ENCODE measurements around the gene ISCA2.

Gene ISCA2

GRCh38 chr14:74501135-74501614 is 7.6 kb downstream of the ISCA2 start:
- DNase-seq (ENCODE audit: low spot score) = no peak
- ChIA-PET CTCF (interaction anchor here (0.6 to 0.7 kb wide), 2 partner anchors 66 to 437 kb away, joined by 3 to 4 read pairs; no protein-coding TSS in a partner anchor), POLR2A (ENCODE audit: low non-redundant PET) (no interaction called here)
- TF ChIP-seq CTCF (conservative IDR thresholded peaks at IDR 0.05; ENCODE audit: low read depth) = peak; percentile 21
- H3K27ac ChIP-seq = peak overlapping the region; percentile 51

- ChIA-PET POLR2A (ENCODE audit: low non-redundant PET) (no interaction called here), CTCF (interaction anchor here (0.7 kb wide), 1 partner anchor 65 kb away, joined by 3 read pairs; no protein-coding TSS in a partner anchor)
- no peak for DNase-seq (ENCODE audit: low spot score)
- TF ChIP-seq CTCF (conservative IDR thresholded peaks at IDR 0.05; ENCODE audit: low read depth) = no peak
- H3K27ac ChIP-seq = peak overlapping the region; percentile 51
Measured at GRCh38 chr14:74501691-74502090, 8.1 kb downstream of the ISCA2 start.

GRCh38 chr14:74502236-74503019 is 8.9 kb downstream of the ISCA2 start:
- ChIA-PET POLR2A (ENCODE audit: low non-redundant PET) (no interaction called here), CTCF (interaction anchor here (0.5 to 1.4 kb wide), 9 partner anchors 9 to 164 kb away, joined by 3 to 8 read pairs (median 3); partner anchors contain the start of genes ISCA2 and NPC2)
- no peak for DNase-seq (ENCODE audit: low spot score)
- TF ChIP-seq CTCF (conservative IDR thresholded peaks at IDR 0.05; ENCODE audit: low read depth) = peak; percentile 53
- H3K27ac ChIP-seq = peak overlapping the region; percentile 51

GRCh38 chr14:74503291-74503937 is 9.8 kb downstream of the ISCA2 start:
- TF ChIP-seq CTCF (conservative IDR thresholded peaks at IDR 0.05; ENCODE audit: low read depth) = no peak
- no peak for DNase-seq (ENCODE audit: low spot score)
- ChIA-PET POLR2A (ENCODE audit: low non-redundant PET) (no interaction called here), CTCF (interaction anchor here (0.6 to 1.4 kb wide), 5 partner anchors 8 to 69 kb away, joined by 3 to 8 read pairs (median 3); partner anchors contain the start of genes ISCA2 and NPC2)
- H3K27ac ChIP-seq = peak overlapping the region; percentile 51

- no peak for TF ChIP-seq CTCF (conservative IDR thresholded peaks at IDR 0.05; ENCODE audit: low read depth)
- DNase-seq (ENCODE audit: low spot score) = no peak
- ChIA-PET POLR2A (ENCODE audit: low non-redundant PET) (no interaction called here), CTCF (interaction anchor here (0.6 kb wide), 1 partner anchor 69 kb away, joined by 3 read pairs; no protein-coding TSS in a partner anchor)
- peak overlapping the region; percentile 51 for H3K27ac ChIP-seq
Measured at GRCh38 chr14:74503938-74504335, 10.4 kb downstream of the ISCA2 start.

- no peak for TF ChIP-seq CTCF (conservative IDR thresholded peaks at IDR 0.05; ENCODE audit: low read depth)
- DNase-seq (ENCODE audit: low spot score) = no peak
- ChIA-PET POLR2A (ENCODE audit: low non-redundant PET) (no interaction called here), CTCF (interaction anchor here (0.6 kb wide), 1 partner anchor 160 kb away, joined by 4 read pairs; no protein-coding TSS in a partner anchor)
- peak overlapping the region; percentile 51 for H3K27ac ChIP-seq
Measured at GRCh38 chr14:74504412-74504811, 10.8 kb downstream of the ISCA2 start.

All from RWPE1 (cell line).